Measurements from ENCODE around the gene SMCO1.

The SMCO1 gene, protein sequence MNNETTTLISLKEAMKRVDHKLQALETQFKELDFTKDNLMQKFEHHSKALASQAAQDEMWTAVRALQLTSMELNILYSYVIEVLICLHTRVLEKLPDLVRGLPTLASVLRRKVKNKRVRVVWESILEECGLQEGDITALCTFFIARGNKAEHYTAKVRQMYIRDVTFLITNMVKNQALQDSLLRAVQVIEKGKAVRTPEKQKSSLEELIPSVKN

DNA sequence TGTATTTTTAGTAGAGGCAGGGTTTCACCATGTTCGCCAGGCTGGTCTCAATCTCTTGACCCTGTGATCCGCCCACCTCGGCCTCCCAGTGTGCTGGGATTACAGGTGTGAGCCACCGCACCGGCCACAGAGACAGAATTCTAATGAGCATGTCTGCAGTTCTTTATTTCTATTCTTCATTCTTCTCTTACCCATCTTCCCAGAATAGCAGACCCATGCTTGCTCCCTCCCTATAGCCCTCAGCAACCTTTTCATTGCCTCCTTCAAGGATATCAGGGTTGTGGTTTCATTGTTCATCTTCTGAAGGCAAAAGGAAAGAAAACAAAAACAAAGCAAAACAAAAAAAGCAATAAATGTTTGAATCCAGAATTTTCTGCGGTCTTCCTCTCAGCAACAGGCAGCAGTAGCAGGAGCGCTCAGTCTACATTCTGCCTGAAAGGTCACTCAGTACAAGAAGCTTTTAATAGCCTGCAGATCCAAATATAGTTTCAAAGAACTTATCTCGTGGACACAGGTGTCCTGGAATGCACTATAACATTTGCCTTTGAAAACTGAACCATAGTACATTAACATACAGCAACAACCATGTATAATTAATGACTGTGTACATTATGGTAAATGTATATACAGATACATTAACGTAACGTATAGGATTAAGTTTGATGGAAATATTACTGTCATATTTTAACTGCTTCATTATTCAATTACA lies at the start of gene SMCO1:
Gene SMCO1, minus strand, starts transcription at position 434 of the 709 bp plus-strand sequence. Its CDS starts 137 bp downstream, at position 297.
- DNase-seq = no peak
- Histone ChIP-seq H3K4me3 (ENCODE audit: low read depth, low read length) (no peak within 1 kb of the TSS), H3K27ac (no peak within 1 kb of the TSS), H3K27me3 (replicated peaks) (no peaks in the 10 kb centered on the region), H3K36me3 (replicated peaks) (no peaks in the 10 kb centered on the region)
- in situ Hi-C loops (cut with HindIII; ENCODE audit: low pct_ligation_motif_present, low sequenced_read_pairs) = no loop called here
- TF ChIP-seq, protein P1, sequence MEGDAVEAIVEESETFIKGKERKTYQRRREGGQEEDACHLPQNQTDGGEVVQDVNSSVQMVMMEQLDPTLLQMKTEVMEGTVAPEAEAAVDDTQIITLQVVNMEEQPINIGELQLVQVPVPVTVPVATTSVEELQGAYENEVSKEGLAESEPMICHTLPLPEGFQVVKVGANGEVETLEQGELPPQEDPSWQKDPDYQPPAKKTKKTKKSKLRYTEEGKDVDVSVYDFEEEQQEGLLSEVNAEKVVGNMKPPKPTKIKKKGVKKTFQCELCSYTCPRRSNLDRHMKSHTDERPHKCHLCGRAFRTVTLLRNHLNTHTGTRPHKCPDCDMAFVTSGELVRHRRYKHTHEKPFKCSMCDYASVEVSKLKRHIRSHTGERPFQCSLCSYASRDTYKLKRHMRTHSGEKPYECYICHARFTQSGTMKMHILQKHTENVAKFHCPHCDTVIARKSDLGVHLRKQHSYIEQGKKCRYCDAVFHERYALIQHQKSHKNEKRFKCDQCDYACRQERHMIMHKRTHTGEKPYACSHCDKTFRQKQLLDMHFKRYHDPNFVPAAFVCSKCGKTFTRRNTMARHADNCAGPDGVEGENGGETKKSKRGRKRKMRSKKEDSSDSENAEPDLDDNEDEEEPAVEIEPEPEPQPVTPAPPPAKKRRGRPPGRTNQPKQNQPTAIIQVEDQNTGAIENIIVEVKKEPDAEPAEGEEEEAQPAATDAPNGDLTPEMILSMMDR (IDR thresholded peaks at IDR 0.05; ENCODE audit: low read depth, low read length, missing control alignments) = no peak

DNA sequence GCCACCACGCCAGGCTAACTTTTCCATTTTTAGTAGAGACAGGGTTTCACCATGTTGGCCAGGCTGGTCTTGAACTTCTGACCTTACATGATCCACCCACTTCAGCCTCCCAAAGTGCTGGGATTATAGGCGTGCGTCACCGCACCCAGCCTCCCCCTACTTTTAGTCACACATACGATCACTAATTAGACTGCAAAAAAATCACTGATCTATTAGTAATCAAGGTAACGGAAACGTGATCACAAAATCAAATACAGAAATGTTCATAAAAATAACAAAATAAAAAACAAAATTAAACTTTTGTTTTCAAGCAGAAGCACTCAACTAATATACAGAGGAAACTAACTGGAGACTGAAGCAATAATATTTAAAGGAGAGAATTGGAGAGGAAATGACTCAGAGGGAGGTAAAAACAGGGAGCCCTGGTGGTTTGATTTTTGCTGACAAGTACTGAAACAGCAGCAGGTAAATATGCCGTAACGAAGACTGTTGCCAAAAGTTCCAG lies 48.6 kb upstream of the SMCO1 start:
- no peaks in the 10 kb centered on the region for H3K36me3 ChIP-seq (replicated peaks)
- no peak overlapping the region for H3K4me3 ChIP-seq (ENCODE audit: low read depth, low read length)
- H3K27ac ChIP-seq = no peak overlapping the region
- DNase-seq = peak; percentile 14
- TF ChIP-seq, protein P1 (IDR thresholded peaks at IDR 0.05; ENCODE audit: low read depth, low read length, missing control alignments) = no peak
- in situ Hi-C loops (cut with HindIII; ENCODE audit: low pct_ligation_motif_present, low sequenced_read_pairs) = no loop called here
- H3K27me3 ChIP-seq (replicated peaks) = no peaks in the 10 kb centered on the region

DNA sequence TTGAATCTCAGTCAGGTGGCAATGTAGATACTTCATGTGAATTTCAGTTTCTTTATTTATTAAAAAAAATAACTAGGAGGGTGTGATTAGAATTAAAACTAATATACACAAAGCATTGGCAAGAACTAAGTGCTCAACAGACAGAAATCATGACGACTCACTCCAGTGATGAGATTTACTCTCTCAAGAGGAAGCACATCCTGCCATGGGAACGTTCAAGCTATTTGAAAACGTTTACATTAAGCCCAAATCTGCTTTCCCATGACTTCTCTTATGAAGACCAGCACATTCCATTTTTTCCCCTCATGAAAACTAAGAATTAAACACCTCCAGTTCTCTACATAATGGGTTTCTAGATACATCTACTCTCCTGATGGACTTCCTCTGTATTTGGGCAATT lies 44.7 kb upstream of the SMCO1 start:
- Histone ChIP-seq H3K36me3 (replicated peaks) (no peaks in the 10 kb centered on the region), H3K27ac (no peak overlapping the region), H3K27me3 (replicated peaks) (no peaks in the 10 kb centered on the region), H3K4me3 (ENCODE audit: low read depth, low read length) (no peak overlapping the region)
- TF ChIP-seq, protein P1 (IDR thresholded peaks at IDR 0.05; ENCODE audit: low read depth, low read length, missing control alignments) = no peak
- no peak for DNase-seq
- in situ Hi-C loops (cut with HindIII; ENCODE audit: low pct_ligation_motif_present, low sequenced_read_pairs) = no loop called here

- in situ Hi-C loops (cut with HindIII; ENCODE audit: low pct_ligation_motif_present, low sequenced_read_pairs) = no loop called here
- TF ChIP-seq, protein P1 (IDR thresholded peaks at IDR 0.05; ENCODE audit: low read depth, low read length, missing control alignments) = no peak
- H3K4me3 ChIP-seq (ENCODE audit: low read depth, low read length) = no peak overlapping the region
- H3K36me3 ChIP-seq (replicated peaks) = peaks cover 2% of the 10 kb centered on the region
- H3K27me3 ChIP-seq (replicated peaks) = no peaks in the 10 kb centered on the region
- H3K27ac ChIP-seq = no peak overlapping the region
- DNase-seq = no peak
Observed at GRCh38 chr3:196558476-196558875, 43.3 kb upstream of the SMCO1 start.

GRCh38 chr3:196557236-196557635 lies 42.1 kb upstream of the SMCO1 start:
- Histone ChIP-seq H3K4me3 (ENCODE audit: low read depth, low read length) (no peak overlapping the region), H3K27me3 (replicated peaks) (no peaks in the 10 kb centered on the region), H3K27ac (no peak overlapping the region), H3K36me3 (replicated peaks) (peaks cover 2% of the 10 kb centered on the region)
- TF ChIP-seq, protein P1 (IDR thresholded peaks at IDR 0.05; ENCODE audit: low read depth, low read length, missing control alignments) = no peak
- no peak for DNase-seq
- in situ Hi-C loops (cut with HindIII; ENCODE audit: low pct_ligation_motif_present, low sequenced_read_pairs) = no loop called here
